Aorta (tissue), 5 donors: ENCODE results near the gene ZNF124. TPM values are rescaled to one million over a fixed set of nuclear protein-coding genes. Genes with fewer than 3 reads are reported as not detected.

ENCODE experiments used
- ATAC-seq: fragments of 200-7000 bp; cut with Tn5 transposase; one replicate; pipeline ENCODE4 v1.9.1; 2022; ENCODE audit warnings: moderate library complexity; ENCODE audit not compliant: low FRiP score
- DNase-seq, 2 donors: peaks; one replicate each; pipeline ENCODE4 v3.0.0-alpha.2; 2020
- H3K27ac ChIP-seq, 2 donors: one replicate each; pipeline ENCODE4 v1.5.1; 2013; ENCODE audit warnings: low read length in 2 of 2, mild to moderate bottlenecking in 2 of 2, moderate library complexity in 2 of 2, control low read depth in 1 of 2, inconsistent platforms in 1 of 2, low read depth in 1 of 2
- H3K27me3 ChIP-seq, 2 donors: one replicate each; pipeline ENCODE4 v1.6.1; 2013; ENCODE audit warnings: control low read depth in 1 of 2, low read length in 1 of 2, mild to moderate bottlenecking in 1 of 2, moderate library complexity in 1 of 2; ENCODE audit not compliant: insufficient read depth in 2 of 2, control insufficient read depth in 1 of 2
- H3K36me3 ChIP-seq, 2 donors: one replicate each; pipeline ENCODE4 v1.6.1; 2013; ENCODE audit warnings: control low read depth in 1 of 2, low read length in 1 of 2, mild to moderate bottlenecking in 1 of 2; ENCODE audit not compliant: insufficient read depth in 2 of 2, control insufficient read depth in 1 of 2
- H3K4me1 ChIP-seq, 2 donors: one replicate each; pipeline ENCODE4 v1.6.1; 2013; ENCODE audit warnings: low read length in 2 of 2, control low read depth in 1 of 2, mild to moderate bottlenecking in 1 of 2, moderate library complexity in 1 of 2; ENCODE audit not compliant: insufficient read depth in 2 of 2, control insufficient read depth in 1 of 2
- H3K4me3 ChIP-seq, 2 donors: one replicate each; pipeline ENCODE4 v1.5.1; 2013; ENCODE audit warnings: low read length in 2 of 2, control low read depth in 1 of 2, mild to moderate bottlenecking in 1 of 2
- H3K9me3 ChIP-seq: one replicate; pipeline ENCODE4 v1.6.1; 2013; ENCODE audit warnings: mild to moderate bottlenecking, low read length; ENCODE audit not compliant: control insufficient read depth
- WGBS, 2 donors: extraction: QIAGEN DNeasy Blood & Tissue Kit; methylation state at CpG; one replicate each; pipeline ENCODE4 v1.1.7; 2013; 5-methylcytosine and 5-hydroxymethylcytosine counted together
- intact Hi-C, 2 donors: fragments of 100-400 bp; cut with DNase I; formaldehyde crosslinking; loops; one replicate each; pipeline versions ENCODE4 v1.14.2 to v1.15.0; 2022
- polyA plus RNA-seq, 2 donors: library from polyadenylated mRNA; stranded (reverse); fragments of 200-250 nt; gene quantifications; one replicate each; pipeline ENCODE4 v1.2.3, GENCODE V29; 2013
- total RNA-seq, 2 donors: library from RNA; stranded (reverse); fragmentation: NEBNext Ultra II Directional; extraction: Animal tissue kit (Norgen Biotek cat#: 25700); gene quantifications; one replicate each; pipeline ENCODE4 v1.2.1, GENCODE V29; 2021
- donor health status: healthy with polysubstance abuse.
- donor health status: Bipolar disorder and iron deficiency.
- donor health status: DM: no; HTN: no; CAD: no.
- donor health status: DM: no; HTN: no; CAD: no.
- donor health status: DM: yes; HTN: yes; CAD: no.

The ZNF124 gene
- total and polyA plus RNA-seq, 4 donors, result 0.77 to 39.7 (median 14.0) TPM

DNA sequence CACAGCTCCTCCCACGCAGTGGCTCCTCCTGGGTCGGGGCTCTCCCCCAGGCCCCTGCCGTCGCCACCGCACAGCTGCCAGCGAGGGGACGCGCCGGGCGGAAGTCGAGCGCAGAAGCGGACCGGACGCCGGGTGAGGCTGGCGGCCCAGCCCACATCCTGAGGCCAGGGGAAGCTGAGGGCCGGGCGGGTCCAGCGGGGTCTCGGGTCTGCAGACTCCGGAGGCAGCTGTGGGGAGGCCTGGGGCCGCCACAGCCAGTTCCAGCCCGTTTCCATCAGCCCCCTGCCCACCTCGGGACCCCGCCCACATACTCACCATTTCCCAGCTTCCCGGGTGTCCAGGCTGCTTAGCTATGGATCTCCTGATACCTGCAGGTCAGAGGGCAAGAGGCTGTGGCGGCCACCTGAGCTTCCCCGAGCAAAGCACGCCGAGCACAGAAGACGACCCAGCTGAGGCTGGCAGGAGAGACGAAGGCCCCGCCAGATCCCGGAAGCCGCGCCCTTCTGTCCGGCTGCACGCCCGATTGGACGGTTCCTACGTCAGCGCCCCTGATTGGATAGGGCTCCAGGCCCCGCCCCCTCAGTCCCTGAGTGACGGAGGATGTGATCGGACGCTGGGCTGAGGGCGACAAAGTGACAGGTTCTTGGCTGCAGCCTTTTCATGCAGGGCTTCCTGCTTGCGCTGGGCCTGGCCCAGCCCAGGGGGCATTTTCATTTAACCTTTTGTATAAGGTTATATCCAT is 38.7 kb upstream of the ZNF124 start:
- H3K4me3 ChIP-seq, result peak overlapping the region; percentile 6 to 63
- no peaks in the 10 kb centered on the region for H3K36me3 ChIP-seq
- intact Hi-C loops, result loop anchor here in 1 of 2 donors (5.0 kb wide), 1 partner anchor 122 kb away; the partner anchor contains the start of gene ZNF496
- H3K27me3 ChIP-seq, result no peaks in the 10 kb centered on the region
- DNase-seq, result peak; percentile 99
- H3K4me1 ChIP-seq, result peaks cover 0 to 4% of the 10 kb centered on the region in 2 donors
- WGBS, 2 donors, result 0 to 1% methylated on average over 42 to 49 of the region's 49 CpGs
- peak overlapping the region in 1 of 2 donors; percentile 65 for H3K27ac ChIP-seq
- H3K9me3 ChIP-seq, result no peaks in the 10 kb centered on the region
- peak; percentile 100 for ATAC-seq

DNA sequence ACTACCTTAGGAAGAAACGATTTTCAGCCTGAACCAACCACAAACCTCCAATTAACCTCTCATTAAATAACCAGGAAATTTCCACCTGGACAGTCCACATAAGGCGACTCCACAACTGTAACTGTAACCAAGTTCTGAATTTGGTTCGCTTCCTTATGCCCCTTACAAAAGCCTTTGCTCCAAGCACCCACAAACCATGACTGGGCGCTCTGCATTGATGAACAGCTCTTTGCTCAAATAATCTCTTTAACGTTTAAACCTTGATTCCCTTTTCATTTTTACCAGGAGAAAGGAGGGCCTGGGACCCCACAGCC is 38.2 kb upstream of the ZNF124 start:
- DNase-seq (no peak), ATAC-seq (no peak)
- 1 to 4% methylated on average over 5 of the region's 5 CpGs for WGBS, 2 donors
- no peaks in the 10 kb centered on the region for H3K27me3 ChIP-seq
- H3K4me3 ChIP-seq, result peak overlapping the region; percentile 6 to 63
- H3K4me1 ChIP-seq, result peaks cover 0 to 4% of the 10 kb centered on the region in 2 donors
- intact Hi-C loops, result loop anchor here in 1 of 2 donors (5.0 kb wide), 1 partner anchor 122 kb away; the partner anchor contains the start of gene ZNF496
- no peaks in the 10 kb centered on the region for H3K9me3 ChIP-seq
- H3K27ac ChIP-seq, result peak overlapping the region in 1 of 2 donors; percentile 65
- H3K36me3 ChIP-seq, result no peaks in the 10 kb centered on the region

DNA sequence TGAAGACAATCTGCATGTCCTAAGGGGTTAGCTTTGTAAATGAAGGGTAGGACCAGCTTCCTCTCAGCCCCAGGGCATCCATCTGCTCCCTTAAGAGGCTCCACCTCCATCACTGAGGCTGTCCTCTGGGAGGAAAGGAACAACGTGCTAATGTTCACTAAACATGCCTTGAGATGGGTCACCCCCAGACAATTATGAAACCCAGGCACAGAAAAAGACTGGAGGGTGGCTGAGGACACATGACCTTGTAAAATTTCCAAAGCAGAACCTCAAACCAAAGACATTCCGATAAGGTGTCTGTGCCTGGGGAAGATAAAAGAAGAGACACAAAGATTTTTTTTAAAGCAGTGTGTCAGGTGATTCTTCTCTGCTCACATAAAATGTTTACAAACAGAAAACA is 37.6 kb upstream of the ZNF124 start:
- Histone ChIP-seq H3K27ac (no peak overlapping the region), H3K4me3 (peak overlapping the region in 1 of 2 donors; percentile 63), H3K27me3 (no peaks in the 10 kb centered on the region), H3K36me3 (no peaks in the 10 kb centered on the region), H3K9me3 (no peaks in the 10 kb centered on the region), H3K4me1 (peaks cover 0 to 4% of the 10 kb centered on the region in 2 donors)
- intact Hi-C loops, result no loop called here
- ATAC-seq (no peak), DNase-seq (no peak)
- WGBS, 2 donors, result 50 to 54% methylated on average over 2 of the region's 2 CpGs

- no peaks in the 10 kb centered on the region for H3K27me3 ChIP-seq
- intact Hi-C loops, result no loop called here
- peaks cover 0 to under 1% of the 10 kb centered on the region in 2 donors for H3K36me3 ChIP-seq
- DNase-seq (no peak), ATAC-seq (no peak)
- H3K9me3 ChIP-seq, result no peaks in the 10 kb centered on the region
- H3K27ac ChIP-seq, result no peak overlapping the region
- H3K4me1 ChIP-seq, result peaks cover 0 to 2% of the 10 kb centered on the region in 2 donors
- WGBS, 2 donors, result 85 to 88% methylated on average over 7 of the region's 7 CpGs
- no peak overlapping the region for H3K4me3 ChIP-seq
Observed at GRCh38 chr1:247204177-247204647, 32.4 kb upstream of the ZNF124 start.

GRCh38 chr1:247198781-247199180 is 27.0 kb upstream of the ZNF124 start:
- Histone ChIP-seq H3K4me3 (no peak overlapping the region), H3K4me1 (no peaks in the 10 kb centered on the region), H3K27me3 (no peaks in the 10 kb centered on the region), H3K9me3 (no peaks in the 10 kb centered on the region), H3K36me3 (peaks cover 0 to 4% of the 10 kb centered on the region in 2 donors), H3K27ac (no peak overlapping the region)
- intact Hi-C loops, result no loop called here
- DNase-seq (no peak), ATAC-seq (no peak)
- 71 to 74% methylated on average over 3 of the region's 3 CpGs for WGBS, 2 donors

DNA sequence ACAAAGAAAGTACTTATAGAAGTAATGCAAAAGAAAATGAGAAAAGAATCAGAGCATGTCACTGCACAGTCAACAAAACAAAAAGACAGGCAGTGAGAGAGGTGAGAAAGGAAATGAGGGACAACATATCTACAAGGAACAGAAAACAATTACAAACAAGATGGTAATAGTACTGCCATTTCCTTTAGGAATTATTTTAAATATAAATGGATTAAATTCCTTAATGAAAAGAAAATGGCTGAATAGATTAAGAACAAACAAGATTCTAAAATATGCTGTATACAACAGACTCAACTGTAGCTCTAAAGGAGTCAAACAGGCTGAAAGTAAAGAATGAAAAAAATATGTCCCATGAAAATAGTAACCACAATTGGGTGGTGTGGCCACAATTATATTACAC is 22.1 kb upstream of the ZNF124 start:
- Histone ChIP-seq H3K4me1 (no peaks in the 10 kb centered on the region), H3K9me3 (no peaks in the 10 kb centered on the region), H3K27ac (no peak overlapping the region), H3K27me3 (no peaks in the 10 kb centered on the region), H3K4me3 (no peak overlapping the region), H3K36me3 (peaks cover 0 to 4% of the 10 kb centered on the region in 2 donors)
- no peak for DNase-seq
- no peak for ATAC-seq
- intact Hi-C loops, result no loop called here

DNA sequence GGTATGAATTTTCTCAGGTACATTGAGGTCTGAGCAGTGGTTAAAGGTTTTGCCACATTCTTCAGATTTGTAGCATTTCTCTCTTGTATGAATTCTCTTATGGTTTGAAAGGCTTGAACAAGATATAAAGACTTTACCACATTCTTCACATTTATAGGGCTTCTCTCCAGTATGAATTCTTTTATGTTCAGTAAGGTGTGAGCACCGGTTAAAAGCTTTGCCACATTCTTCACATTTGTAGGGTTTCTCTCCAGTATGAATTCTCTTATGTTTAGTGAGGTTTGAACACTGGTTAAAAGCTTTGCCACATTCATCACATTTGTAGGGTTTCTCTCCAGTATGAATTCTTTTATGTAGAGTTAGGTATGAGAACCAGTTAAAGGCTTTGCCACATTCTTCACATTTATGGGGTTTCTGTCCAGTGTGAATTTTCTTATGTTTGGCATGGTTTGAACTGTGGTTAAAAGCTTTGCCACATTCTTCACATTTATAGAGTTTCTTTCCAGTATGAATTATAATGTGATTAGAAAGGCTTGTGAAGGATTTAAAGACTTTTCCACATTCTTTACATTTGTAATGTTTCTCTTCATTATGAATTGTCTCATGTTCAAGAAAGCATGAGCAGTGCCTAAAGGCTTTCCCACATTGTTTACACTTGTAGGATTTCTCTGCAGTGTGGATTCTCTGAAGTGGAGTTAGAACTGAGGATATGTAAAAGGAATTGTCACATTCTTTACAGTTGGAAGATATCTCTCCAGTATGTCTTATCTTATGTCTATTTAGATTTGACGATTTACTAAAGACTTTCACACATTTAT is 18.4 kb upstream of the ZNF124 start:
- no peaks in the 10 kb centered on the region for H3K4me1 ChIP-seq
- H3K36me3 ChIP-seq, result peaks cover 0 to 3% of the 10 kb centered on the region in 2 donors
- no peak overlapping the region for H3K27ac ChIP-seq
- no peaks in the 10 kb centered on the region for H3K27me3 ChIP-seq
- 70 to 72% methylated on average over 2 of the region's 2 CpGs for WGBS, 2 donors
- peaks cover 2% of the 10 kb centered on the region for H3K9me3 ChIP-seq
- H3K4me3 ChIP-seq, result no peak overlapping the region
- intact Hi-C loops, result no loop called here
- DNase-seq (no peak), ATAC-seq (no peak)

GRCh38 chr1:247185667-247186066 is 13.8 kb upstream of the ZNF124 start:
- Histone ChIP-seq H3K4me3 (no peak overlapping the region), H3K27me3 (no peaks in the 10 kb centered on the region), H3K36me3 (no peaks in the 10 kb centered on the region), H3K27ac (no peak overlapping the region), H3K4me1 (no peaks in the 10 kb centered on the region), H3K9me3 (peaks cover 7% of the 10 kb centered on the region)
- intact Hi-C loops, result no loop called here
- DNase-seq (no peak), ATAC-seq (no peak)
- WGBS, 2 donors, result 80 to 81% methylated on average over 4 of the region's 4 CpGs
